ENCODE measurements around the gene ACAP2.

Gene ACAP2

DNA sequence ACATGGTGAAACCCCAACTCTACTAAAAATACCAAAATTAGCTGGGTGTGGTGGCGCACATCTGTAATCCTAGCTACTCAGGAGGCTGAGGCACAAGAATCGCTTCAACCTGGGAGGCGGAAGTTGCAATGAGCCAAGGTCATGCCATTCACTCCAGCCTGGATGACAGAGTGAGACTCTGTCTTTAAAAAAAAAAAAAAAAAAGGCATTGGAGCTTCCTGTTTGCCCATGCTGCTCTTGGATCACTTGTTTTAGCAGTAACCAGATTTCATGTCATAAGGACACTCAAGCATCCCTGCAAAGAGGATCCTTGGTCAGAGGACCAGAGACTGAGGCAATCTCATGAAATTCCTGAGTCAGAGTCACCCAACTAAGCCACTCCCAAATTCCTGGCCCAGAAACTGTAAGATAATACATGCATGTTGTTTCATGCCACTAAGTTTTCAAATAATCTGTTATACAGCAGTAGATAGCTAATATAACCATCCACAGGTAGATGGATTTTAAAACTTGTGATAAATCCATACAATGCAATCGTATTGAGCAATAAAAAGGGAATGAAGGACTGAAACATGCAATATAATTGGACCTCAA, 89.8 kb downstream of the ACAP2 start:
- Histone ChIP-seq H3K4me3 (replicated peaks; ENCODE audit: insufficient read depth, low read length) (no peak overlapping the region), H3K27ac (replicated peaks) (no peak overlapping the region), H3K27me3 (ENCODE audit: insufficient read depth, poor library complexity, severe bottlenecking) (no peaks in the 10 kb centered on the region)
- no peak for TF ChIP-seq POLR2AphosphoS5 (IDR thresholded peaks at IDR 0.05; ENCODE audit: low read depth)
- TF ChIP-seq SPI1 (IDR thresholded peaks at IDR 0.05; ENCODE audit: borderline replicate concordance, low read depth), result no peak
- TF ChIP-seq, protein P1, sequence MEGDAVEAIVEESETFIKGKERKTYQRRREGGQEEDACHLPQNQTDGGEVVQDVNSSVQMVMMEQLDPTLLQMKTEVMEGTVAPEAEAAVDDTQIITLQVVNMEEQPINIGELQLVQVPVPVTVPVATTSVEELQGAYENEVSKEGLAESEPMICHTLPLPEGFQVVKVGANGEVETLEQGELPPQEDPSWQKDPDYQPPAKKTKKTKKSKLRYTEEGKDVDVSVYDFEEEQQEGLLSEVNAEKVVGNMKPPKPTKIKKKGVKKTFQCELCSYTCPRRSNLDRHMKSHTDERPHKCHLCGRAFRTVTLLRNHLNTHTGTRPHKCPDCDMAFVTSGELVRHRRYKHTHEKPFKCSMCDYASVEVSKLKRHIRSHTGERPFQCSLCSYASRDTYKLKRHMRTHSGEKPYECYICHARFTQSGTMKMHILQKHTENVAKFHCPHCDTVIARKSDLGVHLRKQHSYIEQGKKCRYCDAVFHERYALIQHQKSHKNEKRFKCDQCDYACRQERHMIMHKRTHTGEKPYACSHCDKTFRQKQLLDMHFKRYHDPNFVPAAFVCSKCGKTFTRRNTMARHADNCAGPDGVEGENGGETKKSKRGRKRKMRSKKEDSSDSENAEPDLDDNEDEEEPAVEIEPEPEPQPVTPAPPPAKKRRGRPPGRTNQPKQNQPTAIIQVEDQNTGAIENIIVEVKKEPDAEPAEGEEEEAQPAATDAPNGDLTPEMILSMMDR (IDR thresholded peaks at IDR 0.05; ENCODE audit: insufficient read depth, low read length), result no peak
- TF ChIP-seq, protein P2, sequence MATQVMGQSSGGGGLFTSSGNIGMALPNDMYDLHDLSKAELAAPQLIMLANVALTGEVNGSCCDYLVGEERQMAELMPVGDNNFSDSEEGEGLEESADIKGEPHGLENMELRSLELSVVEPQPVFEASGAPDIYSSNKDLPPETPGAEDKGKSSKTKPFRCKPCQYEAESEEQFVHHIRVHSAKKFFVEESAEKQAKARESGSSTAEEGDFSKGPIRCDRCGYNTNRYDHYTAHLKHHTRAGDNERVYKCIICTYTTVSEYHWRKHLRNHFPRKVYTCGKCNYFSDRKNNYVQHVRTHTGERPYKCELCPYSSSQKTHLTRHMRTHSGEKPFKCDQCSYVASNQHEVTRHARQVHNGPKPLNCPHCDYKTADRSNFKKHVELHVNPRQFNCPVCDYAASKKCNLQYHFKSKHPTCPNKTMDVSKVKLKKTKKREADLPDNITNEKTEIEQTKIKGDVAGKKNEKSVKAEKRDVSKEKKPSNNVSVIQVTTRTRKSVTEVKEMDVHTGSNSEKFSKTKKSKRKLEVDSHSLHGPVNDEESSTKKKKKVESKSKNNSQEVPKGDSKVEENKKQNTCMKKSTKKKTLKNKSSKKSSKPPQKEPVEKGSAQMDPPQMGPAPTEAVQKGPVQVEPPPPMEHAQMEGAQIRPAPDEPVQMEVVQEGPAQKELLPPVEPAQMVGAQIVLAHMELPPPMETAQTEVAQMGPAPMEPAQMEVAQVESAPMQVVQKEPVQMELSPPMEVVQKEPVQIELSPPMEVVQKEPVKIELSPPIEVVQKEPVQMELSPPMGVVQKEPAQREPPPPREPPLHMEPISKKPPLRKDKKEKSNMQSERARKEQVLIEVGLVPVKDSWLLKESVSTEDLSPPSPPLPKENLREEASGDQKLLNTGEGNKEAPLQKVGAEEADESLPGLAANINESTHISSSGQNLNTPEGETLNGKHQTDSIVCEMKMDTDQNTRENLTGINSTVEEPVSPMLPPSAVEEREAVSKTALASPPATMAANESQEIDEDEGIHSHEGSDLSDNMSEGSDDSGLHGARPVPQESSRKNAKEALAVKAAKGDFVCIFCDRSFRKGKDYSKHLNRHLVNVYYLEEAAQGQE (IDR thresholded peaks at IDR 0.05; ENCODE audit: insufficient replicate concordance, low read depth), result no peak
- TF ChIP-seq GABPA (IDR thresholded peaks at IDR 0.05; ENCODE audit: low read depth), result no peak
- no peak for DNase-seq (ENCODE audit: low read depth in 1 of 2, low spot score in 1 of 2)

DNA sequence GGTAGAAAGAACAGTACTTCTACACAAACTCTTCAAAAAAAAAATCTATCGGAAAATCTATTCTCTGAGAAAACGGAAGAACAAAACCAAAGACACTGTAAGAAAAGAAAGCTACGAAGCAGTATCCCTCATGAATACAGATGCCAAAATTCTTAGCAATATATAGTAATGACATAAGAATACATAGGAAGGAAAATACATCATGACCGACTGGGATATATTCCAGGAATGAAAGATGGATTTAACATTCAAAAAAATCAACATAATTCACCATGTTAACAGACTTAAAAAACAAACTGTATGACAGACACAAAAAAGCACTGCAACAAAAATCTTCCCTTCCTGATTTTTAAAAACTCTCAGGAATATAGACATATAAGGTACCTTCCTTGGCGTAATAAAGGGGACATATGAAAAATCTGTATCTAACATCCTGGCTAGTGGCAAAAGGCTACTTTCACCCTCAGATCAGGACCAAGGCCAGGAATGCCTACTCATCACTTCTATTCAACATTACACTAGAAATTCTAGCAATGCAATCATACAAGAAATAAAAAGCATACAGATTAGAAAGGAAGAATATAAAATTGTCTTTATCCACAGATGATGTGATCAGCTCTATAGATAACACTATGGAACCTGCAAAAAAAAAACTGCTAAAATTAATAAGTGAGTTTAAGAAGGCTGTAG, 94.2 kb downstream of the ACAP2 start:
- no peak for DNase-seq (ENCODE audit: low read depth in 1 of 2, low spot score in 1 of 2)
- Histone ChIP-seq H3K4me3 (replicated peaks; ENCODE audit: insufficient read depth, low read length) (no peak overlapping the region), H3K27me3 (ENCODE audit: insufficient read depth, poor library complexity, severe bottlenecking) (no peaks in the 10 kb centered on the region), H3K27ac (replicated peaks) (no peak overlapping the region)
- no peak for TF ChIP-seq GABPA (IDR thresholded peaks at IDR 0.05; ENCODE audit: low read depth)
- TF ChIP-seq, protein P1 (IDR thresholded peaks at IDR 0.05; ENCODE audit: insufficient read depth, low read length), result no peak

DNA sequence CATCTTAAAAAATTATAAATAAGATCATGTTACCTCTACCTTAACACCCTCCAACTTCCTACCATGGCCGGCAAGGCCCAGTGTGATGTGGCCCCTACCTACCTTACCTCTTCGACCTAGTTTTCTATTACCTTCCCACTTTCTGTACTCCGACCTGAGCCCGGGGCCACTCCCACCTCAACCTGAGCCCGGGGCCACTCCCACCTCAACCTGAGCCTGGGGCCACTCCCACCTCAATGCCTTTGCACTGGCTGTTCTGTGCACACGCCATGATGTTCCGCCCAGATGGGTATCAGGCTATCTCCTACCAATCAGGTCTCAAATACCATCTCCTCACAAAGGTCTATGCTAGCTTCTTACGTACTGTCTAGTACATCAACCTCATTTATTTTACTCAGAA, 105.1 kb downstream of the ACAP2 start:
- TF ChIP-seq SPI1 (IDR thresholded peaks at IDR 0.05; ENCODE audit: borderline replicate concordance, low read depth) (no peak), GABPA (IDR thresholded peaks at IDR 0.05; ENCODE audit: low read depth) (no peak), POLR2AphosphoS5 (IDR thresholded peaks at IDR 0.05; ENCODE audit: low read depth) (no peak)
- TF ChIP-seq, protein P2 (IDR thresholded peaks at IDR 0.05; ENCODE audit: insufficient replicate concordance, low read depth), result no peak
- TF ChIP-seq, protein P1 (IDR thresholded peaks at IDR 0.05; ENCODE audit: insufficient read depth, low read length), result no peak

More for the DNA sequence above, 105.1 kb downstream of the ACAP2 start:
- no peak for DNase-seq (ENCODE audit: low read depth in 1 of 2, low spot score in 1 of 2)
- H3K27ac ChIP-seq (replicated peaks), result no peak overlapping the region
- H3K27me3 ChIP-seq (ENCODE audit: insufficient read depth, poor library complexity, severe bottlenecking), result no peaks in the 10 kb centered on the region
- no peak overlapping the region for H3K4me3 ChIP-seq (replicated peaks; ENCODE audit: insufficient read depth, low read length)
